ENCODE results near the gene CNGA3. TPM values are rescaled to one million over a fixed set of nuclear protein-coding genes. Genes with fewer than 3 reads are reported as not detected.

CNGA3 gene
- total RNA-seq, 1 donor from 2014 or later = 1.1 TPM

DNA sequence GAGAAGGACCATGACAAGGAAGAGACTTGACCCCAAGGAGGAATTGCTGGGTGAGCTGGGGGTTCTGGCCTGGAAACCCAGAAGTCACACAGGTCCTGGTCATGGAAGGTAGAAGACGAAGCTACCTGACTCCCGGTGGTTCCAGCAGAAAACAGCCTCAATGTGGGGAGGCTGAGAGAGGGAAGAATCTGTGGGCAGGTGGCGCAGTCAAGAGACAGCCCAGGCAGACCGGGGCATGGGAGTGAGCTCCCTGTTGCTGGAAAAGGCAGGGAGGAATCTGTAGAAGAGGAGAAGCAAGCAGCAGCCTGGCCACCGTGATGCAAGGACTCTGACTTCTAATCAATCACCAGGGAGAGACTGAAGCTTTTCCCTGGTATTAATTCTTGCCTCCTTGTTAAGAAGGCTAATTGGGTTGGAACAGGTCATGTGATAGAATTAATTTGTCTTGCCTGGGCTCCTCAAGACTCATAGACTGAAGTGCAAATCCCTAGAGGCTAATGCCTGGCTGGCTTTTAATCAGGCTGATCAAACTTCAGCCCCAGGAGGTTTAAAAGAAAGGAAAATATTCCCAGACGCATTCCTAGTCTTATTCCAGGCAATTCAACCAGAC is 30.1 kb downstream of the CNGA3 start:
- no peak for DNase-seq (ENCODE audit: low spot score)

DNA sequence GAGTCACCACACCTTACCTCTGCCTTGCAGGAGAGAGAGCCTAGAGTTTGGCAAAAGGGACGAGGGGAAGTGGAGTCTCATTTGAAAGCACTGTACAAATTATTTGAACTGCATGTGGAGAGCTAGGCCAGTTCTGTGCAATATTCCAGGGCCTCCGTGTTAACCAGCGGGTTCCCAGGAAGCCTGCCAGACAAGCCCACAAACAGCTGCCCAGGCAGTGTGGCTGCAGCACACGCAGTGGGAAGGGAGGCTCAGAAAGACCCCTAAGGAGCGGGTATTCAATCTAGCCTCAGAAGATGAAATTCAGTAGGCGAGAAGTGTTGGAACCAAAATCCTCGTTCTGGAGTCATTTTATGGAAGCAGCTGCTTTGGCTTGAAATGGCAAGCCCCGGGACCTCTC is 30.7 kb downstream of the CNGA3 start:
- DNase-seq (ENCODE audit: low spot score) = no peak

DNA sequence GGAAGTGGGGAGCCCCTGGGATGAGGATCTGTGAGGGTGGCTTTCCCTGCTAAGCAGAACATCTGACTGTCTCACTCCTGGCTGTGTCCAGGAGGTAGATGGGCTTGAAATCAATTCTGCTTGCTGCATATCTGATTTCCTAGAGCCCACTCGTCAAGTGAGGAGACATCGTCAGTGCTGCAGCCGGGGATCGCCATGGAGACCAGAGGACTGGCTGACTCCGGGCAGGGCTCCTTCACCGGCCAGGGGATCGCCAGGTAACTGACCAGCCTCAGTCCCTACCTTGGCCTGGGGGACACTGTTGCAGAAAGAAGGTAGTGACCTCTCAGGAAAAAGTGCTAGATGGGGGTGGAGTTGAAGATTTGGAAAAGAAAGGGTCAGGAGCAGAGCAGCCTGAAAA is 31.3 kb downstream of the CNGA3 start:
- no peak for DNase-seq (ENCODE audit: low spot score)

DNA sequence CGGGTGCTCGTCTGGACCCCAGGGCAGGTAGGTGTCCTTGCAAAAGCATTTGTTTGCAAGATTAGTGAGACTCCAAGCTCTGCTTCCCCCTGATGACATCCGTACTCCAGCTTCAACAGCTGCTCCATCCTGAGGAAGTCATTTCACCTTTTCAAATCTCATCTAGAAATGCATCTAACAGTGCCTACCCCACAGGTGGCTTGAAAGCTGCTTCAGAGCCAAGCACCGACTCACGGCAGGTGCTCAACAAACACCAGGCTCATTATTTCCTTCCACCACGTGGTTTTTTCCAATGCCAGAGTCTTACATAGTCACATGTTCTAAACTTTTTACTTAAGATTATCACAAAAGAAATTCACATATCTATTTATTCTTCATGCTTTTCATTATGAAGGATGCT is 31.9 kb downstream of the CNGA3 start:
- no peak for DNase-seq (ENCODE audit: low spot score)

GRCh38 chr2:98378901-98379300 is 32.6 kb downstream of the CNGA3 start:
- no peak for DNase-seq (ENCODE audit: low spot score)

- DNase-seq (ENCODE audit: low spot score) = no peak
Measured at GRCh38 chr2:98379311-98380202, 33.3 kb downstream of the CNGA3 start.

DNA sequence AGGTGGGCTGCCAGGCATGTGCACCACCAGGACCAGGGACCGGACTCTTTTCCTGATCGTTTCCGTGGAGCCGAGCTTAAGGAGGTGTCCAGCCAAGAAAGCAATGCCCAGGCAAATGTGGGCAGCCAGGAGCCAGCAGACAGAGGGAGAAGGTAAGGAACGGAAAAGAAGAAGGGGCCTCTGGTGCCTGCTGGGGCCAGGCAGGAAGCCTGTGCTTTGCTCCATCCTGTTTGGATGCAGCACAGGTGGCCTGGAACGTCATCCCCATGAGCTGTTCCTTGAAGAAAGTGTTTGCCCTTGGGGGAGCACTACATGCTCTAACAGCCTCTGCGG is 33.9 kb downstream of the CNGA3 start:
- DNase-seq (ENCODE audit: low spot score) = no peak

DNA sequence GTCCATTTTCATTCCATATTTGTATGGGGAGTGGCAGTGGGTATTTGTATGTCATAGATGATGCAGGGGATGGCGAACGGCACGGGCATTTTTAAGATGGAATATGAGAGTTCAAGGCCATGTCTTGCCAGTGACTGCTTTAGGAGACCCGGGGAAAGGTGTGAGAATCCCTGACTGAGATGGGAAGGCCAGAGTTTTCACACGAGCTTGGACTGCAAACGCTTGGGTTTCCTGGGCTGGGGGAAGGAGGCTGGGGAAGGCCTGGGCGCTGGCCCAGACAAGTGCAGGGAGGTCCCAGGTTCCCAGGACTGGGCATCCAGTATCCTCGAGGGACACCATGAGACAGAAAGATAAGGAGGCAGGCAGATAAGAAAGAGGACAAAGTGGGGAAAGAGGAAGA is 35.2 kb downstream of the CNGA3 start:
- DNase-seq (ENCODE audit: low spot score) = no peak

DNA sequence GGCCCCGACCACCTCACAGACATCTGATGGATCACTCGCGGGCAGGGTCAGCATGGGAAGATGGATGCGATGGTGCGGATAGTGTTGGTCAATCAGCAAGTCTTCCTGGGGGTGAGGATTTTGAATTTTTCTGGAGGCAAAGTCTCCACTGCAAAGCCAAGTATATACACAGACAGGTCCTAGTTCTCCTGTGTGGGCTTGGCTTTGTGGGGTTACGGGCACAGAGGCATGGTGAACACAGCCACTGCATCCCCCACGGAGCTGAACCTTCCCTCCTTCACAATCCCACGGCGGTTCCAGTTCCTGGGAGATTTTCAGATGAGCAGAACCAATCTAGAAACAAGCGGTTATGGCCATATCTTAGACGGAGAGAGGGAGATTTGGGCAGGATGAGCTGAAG is 35.8 kb downstream of the CNGA3 start:
- DNase-seq (ENCODE audit: low spot score) = no peak

GRCh38 chr2:98382739-98383138 is 36.5 kb downstream of the CNGA3 start:
- DNase-seq (ENCODE audit: low spot score) = no peak

DNA sequence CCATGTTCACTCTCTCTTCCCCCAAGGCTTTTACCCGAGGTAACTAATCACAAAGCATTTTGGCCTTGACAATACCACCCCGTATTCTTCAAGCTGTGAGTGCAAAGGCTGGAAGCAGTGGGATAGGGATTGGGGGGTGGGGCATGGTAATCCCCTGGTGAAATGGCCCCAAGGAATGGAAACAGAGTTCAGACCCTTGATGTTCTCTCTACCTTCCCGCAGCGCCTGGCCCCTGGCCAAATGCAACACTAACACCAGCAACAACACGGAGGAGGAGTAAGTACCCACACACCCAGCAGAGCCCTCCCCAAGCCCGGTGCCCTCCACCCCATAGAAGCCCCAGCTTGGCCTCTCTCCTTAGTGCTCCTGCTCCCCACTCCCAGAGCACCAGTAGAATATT is 36.9 kb downstream of the CNGA3 start:
- no peak for DNase-seq (ENCODE audit: low spot score)

DNA sequence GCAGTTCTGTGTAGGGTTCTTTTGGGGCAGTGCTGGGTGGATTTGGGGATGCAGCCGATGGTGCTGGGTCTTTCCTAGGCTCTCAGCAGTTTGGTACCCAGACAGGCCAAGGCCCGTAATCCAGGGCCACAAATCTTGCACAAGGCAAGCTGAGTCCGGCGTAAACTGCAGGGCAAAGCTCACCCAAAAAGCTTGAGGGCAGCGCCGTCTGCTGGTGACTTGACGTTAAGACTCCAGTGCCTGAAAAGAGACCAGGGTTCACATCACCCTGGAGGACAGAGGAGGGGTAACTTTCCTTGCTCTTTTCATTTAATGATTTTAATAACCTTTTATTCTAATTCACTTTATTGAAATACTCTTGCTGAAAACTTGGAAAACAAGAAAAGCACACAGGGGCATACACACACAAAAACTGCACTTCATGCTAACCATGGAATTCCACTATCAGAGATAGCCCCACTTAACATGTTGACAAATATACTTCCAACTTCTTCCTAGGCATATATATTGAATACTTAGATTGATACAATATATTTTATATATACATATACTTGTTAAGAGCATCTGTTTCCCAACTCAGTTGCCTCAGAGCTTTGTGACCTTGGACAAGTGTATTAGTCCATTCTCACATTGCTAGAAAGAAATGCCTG is 38.9 kb downstream of the CNGA3 start:
- DNase-seq (ENCODE audit: low spot score) = no peak

- DNase-seq (ENCODE audit: low spot score) = no peak
Measured at GRCh38 chr2:98387478-98387877, 41.2 kb downstream of the CNGA3 start.

GRCh38 chr2:98388081-98388480 is 41.8 kb downstream of the CNGA3 start:
- no peak for DNase-seq (ENCODE audit: low spot score)

DNA sequence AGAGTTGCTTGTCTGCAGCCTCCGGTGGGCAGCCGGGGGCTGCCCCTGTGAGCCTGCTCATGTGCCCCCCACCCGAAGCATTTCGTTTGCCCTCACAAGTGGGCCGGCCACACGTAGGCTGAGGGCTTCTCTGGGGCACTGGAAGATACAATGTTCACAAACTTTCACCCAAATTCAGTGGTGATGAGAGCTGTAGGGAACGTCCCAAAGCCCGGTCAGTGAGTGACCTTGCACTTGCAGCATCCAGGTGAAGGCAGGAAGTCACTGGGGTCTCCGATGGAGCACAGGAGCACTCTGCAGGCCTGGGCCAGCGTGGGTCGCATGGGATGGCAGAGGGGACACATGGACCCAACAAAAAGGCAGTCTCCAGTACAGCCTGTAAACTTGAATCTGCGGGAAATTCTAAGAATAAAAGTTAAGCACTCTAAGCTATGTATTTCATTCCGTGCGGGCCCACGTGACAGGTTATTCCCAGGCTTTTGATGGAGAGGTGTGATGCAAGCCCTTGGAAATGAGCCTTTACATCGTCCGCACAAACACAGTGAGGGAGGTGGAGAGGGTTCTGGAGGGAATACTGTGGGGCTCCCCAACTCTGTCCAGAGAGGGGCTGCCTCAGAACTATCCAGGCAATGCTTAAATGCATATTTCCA is 42.5 kb downstream of the CNGA3 start:
- DNase-seq (ENCODE audit: low spot score) = no peak

DNA sequence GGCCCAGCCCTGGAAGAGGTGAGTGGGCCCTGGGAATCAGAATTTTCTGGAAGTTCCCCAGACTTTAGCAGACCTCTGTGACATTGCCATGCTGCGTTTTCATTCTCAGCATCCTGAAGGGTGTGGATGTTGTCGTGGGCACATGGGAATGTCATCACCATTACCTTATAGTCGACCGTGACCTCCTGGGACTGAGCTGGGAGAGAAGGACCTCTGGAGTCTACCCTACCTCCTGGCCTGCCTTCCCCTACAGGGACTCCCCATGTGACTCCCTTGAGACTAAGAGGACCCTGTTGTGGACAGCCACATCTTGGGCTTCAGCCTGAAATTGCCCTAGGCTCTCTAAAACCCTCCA is 43.0 kb downstream of the CNGA3 start:
- no peak for DNase-seq (ENCODE audit: low spot score)

DNA sequence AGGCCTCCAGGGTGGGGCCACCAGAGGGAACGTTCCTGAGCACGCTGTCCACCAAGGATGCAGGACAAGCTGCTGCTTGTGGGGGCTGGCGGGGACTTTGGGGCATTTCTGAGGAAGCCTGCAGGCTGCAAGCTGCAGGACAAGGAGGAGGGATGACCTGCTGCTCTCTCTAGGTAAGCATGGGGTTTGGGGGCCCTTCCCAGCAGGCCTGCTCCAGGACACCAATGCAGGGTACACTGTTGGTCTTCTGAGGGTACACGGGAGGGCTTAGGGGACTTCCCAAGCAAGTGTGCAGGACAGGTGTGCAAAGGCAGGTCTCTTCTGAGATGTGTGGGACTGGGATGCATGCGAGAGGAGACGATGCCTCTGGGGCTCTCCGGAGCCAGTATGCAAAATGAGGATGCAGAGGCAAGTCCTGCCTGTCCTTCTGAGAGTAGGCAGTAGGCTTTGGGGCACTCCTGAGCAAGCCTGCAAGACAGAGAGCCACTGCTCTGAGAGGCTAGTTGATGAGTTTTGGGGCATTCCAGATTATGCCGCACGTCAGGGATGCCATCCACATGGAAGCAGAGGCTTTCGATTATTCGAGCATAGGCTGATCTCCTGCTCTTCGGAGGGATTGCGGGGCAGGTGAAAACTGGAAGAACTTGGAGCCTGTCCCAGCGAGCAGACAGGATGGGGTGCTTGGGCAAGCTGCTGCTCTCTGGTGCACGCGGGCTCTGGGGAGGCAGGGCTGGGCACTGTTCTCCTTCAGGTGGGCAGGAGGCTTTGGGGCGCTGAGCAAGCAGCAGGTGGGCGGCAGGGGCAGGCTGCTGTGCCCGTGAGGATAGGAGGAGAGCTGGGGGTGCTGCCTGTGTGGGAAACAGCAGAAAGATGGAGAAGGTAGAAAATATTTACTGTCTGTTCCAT is 44.6 kb downstream of the CNGA3 start:
- DNase-seq (ENCODE audit: low spot score) = peak; percentile 85

DNA sequence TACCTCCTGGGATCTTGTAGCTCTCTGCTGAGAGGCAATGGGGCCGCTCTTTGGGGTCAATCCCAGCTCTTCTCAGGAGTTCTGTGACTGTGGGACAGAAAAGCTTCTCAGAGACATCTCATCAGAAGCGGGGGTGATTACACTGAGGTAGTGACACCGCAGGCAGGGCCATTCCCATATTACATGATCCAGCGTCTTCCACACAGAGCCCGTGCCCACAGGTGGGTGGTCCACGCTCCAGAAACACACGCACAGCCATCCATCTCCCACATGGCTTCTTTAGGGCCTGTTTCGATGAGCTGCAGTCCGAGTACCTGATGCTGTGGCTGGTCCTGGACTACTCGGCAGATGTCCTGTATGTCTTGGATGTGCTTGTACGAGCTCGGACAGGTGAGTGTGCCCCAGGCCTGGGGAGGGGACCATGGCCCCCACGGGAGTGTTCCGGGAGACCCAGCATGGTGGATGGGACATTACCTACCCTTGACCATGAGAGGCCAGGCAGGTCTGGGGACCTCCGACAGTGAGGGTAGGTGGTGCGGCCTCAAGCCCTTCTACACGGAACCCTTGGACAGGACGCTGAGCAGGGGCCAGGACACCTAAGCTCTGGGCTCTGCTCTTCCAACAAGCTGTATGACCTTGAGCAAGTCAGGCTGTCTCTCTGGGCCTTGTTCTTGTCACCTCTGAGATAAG is 45.5 kb downstream of the CNGA3 start:
- DNase-seq (ENCODE audit: low spot score) = peak; percentile 81

DNA sequence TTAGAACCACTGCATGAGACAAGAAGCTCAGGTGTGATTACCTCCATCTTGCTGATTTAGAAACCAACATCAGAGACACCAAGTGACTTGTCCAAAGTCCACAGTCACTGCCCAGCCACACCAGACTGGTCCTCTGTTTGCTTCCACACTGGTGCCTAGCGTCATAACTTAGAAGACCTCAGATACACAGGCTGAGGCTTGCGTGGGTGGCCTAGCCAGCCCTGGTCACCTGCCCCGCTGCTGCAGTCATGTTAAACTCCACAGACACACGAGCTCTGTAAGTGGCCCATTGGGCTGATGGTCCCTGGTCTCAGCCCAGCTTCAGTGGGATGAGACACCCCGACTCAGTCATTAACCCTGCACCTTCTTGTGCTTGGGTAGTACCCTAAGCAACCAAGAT is 47.1 kb downstream of the CNGA3 start:
- no peak for DNase-seq (ENCODE audit: low spot score)

DNA sequence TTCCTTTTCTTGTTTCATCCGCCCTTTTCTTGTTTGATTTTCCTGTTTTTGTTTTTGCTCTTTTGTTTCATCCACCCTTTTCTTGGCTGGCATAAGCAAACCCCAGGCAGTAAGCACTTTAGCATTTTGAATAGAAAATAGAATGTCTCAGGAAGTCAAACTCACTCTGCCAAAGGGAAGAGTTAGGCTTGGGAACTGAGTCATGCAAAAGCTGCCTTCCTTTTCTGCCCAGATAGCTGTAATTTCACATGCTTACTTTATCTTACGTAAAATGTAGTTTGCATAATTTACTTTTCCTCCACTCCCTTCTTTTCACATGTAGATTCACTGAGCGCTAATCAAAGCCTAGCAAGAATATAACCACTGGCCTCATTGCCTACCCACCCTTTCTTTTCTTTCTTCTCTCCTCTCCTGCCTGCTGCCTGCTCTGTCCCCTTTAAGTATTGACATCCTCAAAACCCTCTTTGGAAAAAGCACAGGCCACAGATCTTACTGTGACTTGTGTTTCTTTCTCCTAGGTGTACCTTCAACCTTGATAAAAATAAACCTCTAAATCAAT is 48.4 kb downstream of the CNGA3 start:
- no peak for DNase-seq (ENCODE audit: low spot score)

All from mesenteric fat pad (tissue), 1 donor.